T-cell (primary cell): ENCODE results near the gene CRNKL1. TPM values are rescaled to one million over a fixed set of nuclear protein-coding genes. Genes with fewer than 3 reads are reported as not detected.

Experiments used
- ATAC-seq, 4 experiments: fragments of 200-7000 bp in 3 of 4; fragments of 150-1000 bp in 1 of 4; cut with Tn5 transposase; replicated peaks in 1 of 4; 1 replicate in 3 of 4; 2 replicates in 1 of 4; pipeline ENCODE4 v1.10.0; 2021; ENCODE audit warnings: moderate library complexity in 3 of 4, mild to moderate bottlenecking in 2 of 4, moderate number of reproducible peaks in 1 of 4
- CTCF ChIA-PET, 2 donors: fragments of 300-600 bp; sonication (Branson Sonifier 250); formaldehyde crosslinking; loops; one replicate each; lab custom pipeline; 2022; ENCODE audit warnings: antibody characterized with exemption in 2 of 2; lab: Charles Lee
- POLR2A ChIA-PET, 2 donors: fragments of 300-600 bp; sonication (Branson Sonifier 250); formaldehyde crosslinking; loops; one replicate each; lab custom pipeline; 2022; ENCODE audit warnings: antibody characterized with exemption in 2 of 2; lab: Charles Lee
- DNase-seq, 35 experiments: peaks; one replicate each; pipeline versions ENCODE4 v3.0.0 to v3.0.0-alpha.2; 2013 to 2023
- H3K27ac ChIP-seq: one replicate; pipeline ENCODE4 v1.5.1; 2013; ENCODE audit warnings: low read length
- H3K27me3 ChIP-seq, 2 experiments: replicated peaks in 1 of 2; 1 replicate in 1 of 2; 2 replicates in 1 of 2; pipeline versions ENCODE4 v1.6.1 to v1.7.0; 2013; ENCODE audit warnings: low read length in 1 of 2, mixed read lengths in 1 of 2; ENCODE audit not compliant: control insufficient read depth in 2 of 2, insufficient read depth in 2 of 2; ENCODE audit errors: extremely low read depth in 1 of 2
- H3K36me3 ChIP-seq, 2 donors: 1 replicate in 1 of 2; 2 replicates in 1 of 2; pipeline versions ENCODE4 v1.6.1 to v1.7.0; 2013; ENCODE audit warnings: low read length in 1 of 2; ENCODE audit not compliant: control insufficient read depth in 2 of 2, insufficient read depth in 1 of 2; ENCODE audit errors: extremely low read depth in 1 of 2
- H3K4me1 ChIP-seq, 2 experiments: 1 replicate in 1 of 2; 2 replicates in 1 of 2; pipeline versions ENCODE4 v1.6.1 to v1.7.0; 2013; ENCODE audit warnings: low read length in 2 of 2, mixed read lengths in 1 of 2; ENCODE audit not compliant: insufficient read depth in 2 of 2, control insufficient read depth in 1 of 2; ENCODE audit errors: extremely low read depth in 1 of 2
- H3K4me3 ChIP-seq, 2 donors: 1 replicate in 1 of 2; 2 replicates in 1 of 2; pipeline versions ENCODE4 v1.5.1 to v1.7.0; 2013; ENCODE audit warnings: mild to moderate bottlenecking in 2 of 2, low read length in 1 of 2, moderate library complexity in 1 of 2; ENCODE audit not compliant: control insufficient read depth in 1 of 2; ENCODE audit errors: extremely low read depth in 1 of 2
- H3K9me3 ChIP-seq: 2 replicates; pipeline ENCODE4 v1.7.0; 2013
- H3K27ac Mint-ChIP-seq, 2 donors: one replicate each; pipeline ENCODE4 v1.8.0; 2020 to 2021; ENCODE audit warnings: mild to moderate bottlenecking in 2 of 2, mixed read lengths in 2 of 2
- H3K27me3 Mint-ChIP-seq, 2 donors: one replicate each; pipeline ENCODE4 v1.8.0; 2021 to 2022; ENCODE audit warnings: mixed read lengths in 2 of 2
- H3K36me3 Mint-ChIP-seq: one replicate; pipeline ENCODE4 v1.8.0; 2021; ENCODE audit warnings: mixed read lengths
- H3K4me1 Mint-ChIP-seq, 3 donors: one replicate each; pipeline ENCODE4 v1.8.0; 2020 to 2022; ENCODE audit warnings: mixed read lengths in 3 of 3, mild to moderate bottlenecking in 1 of 3
- H3K4me3 Mint-ChIP-seq, 3 donors: one replicate each; pipeline ENCODE4 v1.8.0; 2020 to 2022; ENCODE audit warnings: mild to moderate bottlenecking in 3 of 3, mixed read lengths in 3 of 3, moderate library complexity in 3 of 3
- H3K9me3 Mint-ChIP-seq, 3 donors: one replicate each; pipeline ENCODE4 v1.8.0; 2020 to 2022; ENCODE audit warnings: mixed read lengths in 3 of 3
- WGBS: methylation state at CpG from one replicate; pipeline ENCODE4 v1.1.5; 2013; ENCODE audit warnings: missing lambda C conversion rate; ENCODE audit not compliant: insufficient coverage; 5-methylcytosine and 5-hydroxymethylcytosine counted together
- total RNA-seq, 35 experiments: library from RNA in 6 of 35; stranded (reverse) in 6 of 35; fragments of 120-200 nt in 1 of 35; gene quantifications; one replicate each; pipeline versions ENCODE4 v1.2.1 to v1.2.4 and lab custom pipeline; 2013 to 2026

CRNKL1 gene
- total RNA-seq, 5 donors from 2014 or later (not counting 1 experiment from before 2014, with no cell fraction given) = 17.8 to 27.0 (median 24.8) TPM

GRCh38 chr20:20023395-20023794 lies 28.9 kb downstream of the CRNKL1 start:
- Histone ChIP-seq H3K27ac (no peak overlapping the region), H3K4me1 (peaks cover 2 to 24% of the 10 kb centered on the region in 2 experiments), H3K4me3 (no peak overlapping the region), H3K27me3 (no peaks in the 10 kb centered on the region), H3K36me3 (peaks cover 0 to 16% of the 10 kb centered on the region in 2 donors), H3K9me3 (no peaks in the 10 kb centered on the region)
- H3K36me3 Mint-ChIP-seq = peaks cover 20% of the 10 kb centered on the region
- no CpG with 5 or more reads among the region's 3 CpGs for WGBS
- H3K27me3 Mint-ChIP-seq = no peaks in the 10 kb centered on the region
- CTCF ChIA-PET = interaction anchor here in 1 of 2 donors (0.5 kb wide), 1 partner anchor 1907 kb away, joined by 4 read pairs; no protein-coding TSS in a partner anchor
- peak overlapping the region in 1 of 2 donors; percentile 85 for H3K27ac Mint-ChIP-seq
- POLR2A ChIA-PET = no interaction called here
- ATAC-seq (no peak), DNase-seq (no peak)
- peaks cover 35 to 61% (median 45%) of the 10 kb centered on the region in 3 donors for H3K4me1 Mint-ChIP-seq
- H3K4me3 Mint-ChIP-seq = no peak overlapping the region
- no peaks in the 10 kb centered on the region for H3K9me3 Mint-ChIP-seq

- peaks cover 0 to 10% of the 10 kb centered on the region in 2 donors for H3K36me3 ChIP-seq
- H3K27me3 ChIP-seq = no peaks in the 10 kb centered on the region
- ChIA-PET POLR2A (interaction anchor here in 1 of 2 donors (0.7 kb wide), 1 partner anchor 15 kb away, joined by 5 read pairs; no protein-coding TSS in a partner anchor), CTCF (no interaction called here)
- no peaks in the 10 kb centered on the region for H3K9me3 ChIP-seq
- H3K4me3 Mint-ChIP-seq = no peak overlapping the region
- H3K27me3 Mint-ChIP-seq = no peaks in the 10 kb centered on the region
- H3K4me3 ChIP-seq = no peak overlapping the region
- no peak overlapping the region for H3K27ac ChIP-seq
- H3K27ac Mint-ChIP-seq = peak overlapping the region in 1 of 2 donors; percentile 85
- peaks cover 16% of the 10 kb centered on the region for H3K36me3 Mint-ChIP-seq
- no peaks in the 10 kb centered on the region for H3K9me3 Mint-ChIP-seq
- peaks cover 4 to 33% of the 10 kb centered on the region in 2 experiments for H3K4me1 ChIP-seq
- H3K4me1 Mint-ChIP-seq = peaks cover 43 to 69% (median 53%) of the 10 kb centered on the region in 3 donors
- ATAC-seq (no peak), DNase-seq (no peak)
Measured at GRCh38 chr20:20022498-20022897, 29.8 kb downstream of the CRNKL1 start.

GRCh38 chr20:20021835-20022234 lies 30.4 kb downstream of the CRNKL1 start:
- WGBS = 89% methylated on average over 3 of the region's 7 CpGs
- Mint-ChIP-seq H3K27me3 (no peaks in the 10 kb centered on the region), H3K27ac (peak overlapping the region; percentile 23 to 93), H3K4me1 (peaks cover 47 to 72% (median 57%) of the 10 kb centered on the region in 3 donors), H3K4me3 (peak overlapping the region in 2 of 3 donors; percentile 32 to 86), H3K9me3 (no peaks in the 10 kb centered on the region), H3K36me3 (peaks cover 13% of the 10 kb centered on the region)
- CTCF ChIA-PET = no interaction called here
- no peak overlapping the region for H3K4me3 ChIP-seq
- H3K9me3 ChIP-seq = no peaks in the 10 kb centered on the region
- no peak for ATAC-seq
- H3K4me1 ChIP-seq = peaks cover 4 to 33% of the 10 kb centered on the region in 2 experiments
- H3K36me3 ChIP-seq = peaks cover 0 to 6% of the 10 kb centered on the region in 2 donors
- H3K27me3 ChIP-seq = no peaks in the 10 kb centered on the region
- POLR2A ChIA-PET = no interaction called here
- no peak overlapping the region for H3K27ac ChIP-seq
- no peak for DNase-seq

DNA sequence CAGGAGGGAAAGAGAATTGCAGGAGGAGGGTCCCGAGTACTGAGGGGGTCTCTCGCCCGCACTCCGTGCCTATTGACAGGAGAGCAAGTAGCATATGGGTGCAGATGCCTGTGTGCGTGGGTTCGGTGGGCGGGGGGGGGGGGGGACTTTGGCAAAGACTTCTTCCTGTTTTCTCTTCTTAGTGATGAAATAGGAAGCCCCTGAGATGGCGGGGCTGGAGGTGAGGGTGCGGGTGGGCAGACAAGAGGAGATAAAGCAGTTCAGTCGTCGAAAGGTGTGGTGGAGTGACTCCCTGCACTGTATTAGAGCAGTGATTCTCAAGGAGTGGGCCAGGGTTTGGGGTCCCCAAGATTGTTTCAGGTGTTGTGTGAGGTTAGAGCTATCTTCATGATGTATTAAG lies 31.4 kb downstream of the CRNKL1 start:
- H3K4me3 Mint-ChIP-seq = peak overlapping the region in 2 of 3 donors; percentile 69 to 86

GRCh38 chr20:20019123-20019522 lies 33.1 kb downstream of the CRNKL1 start:
- ChIA-PET CTCF (no interaction called here), POLR2A (no interaction called here)
- no peak for ATAC-seq
- Mint-ChIP-seq H3K4me1 (peaks cover 54 to 76% (median 70%) of the 10 kb centered on the region in 3 donors), H3K27ac (peak overlapping the region; percentile 75 to 79), H3K36me3 (peaks cover 6% of the 10 kb centered on the region), H3K9me3 (no peaks in the 10 kb centered on the region), H3K27me3 (no peaks in the 10 kb centered on the region), H3K4me3 (peak overlapping the region; percentile 86 to 90 (median 89))
- Histone ChIP-seq H3K36me3 (peaks cover 0 to 6% of the 10 kb centered on the region in 2 donors), H3K9me3 (no peaks in the 10 kb centered on the region), H3K27ac (no peak overlapping the region), H3K4me3 (no peak overlapping the region), H3K4me1 (peaks cover 4 to 37% of the 10 kb centered on the region in 2 experiments), H3K27me3 (no peaks in the 10 kb centered on the region)
- no peak for DNase-seq
- 100% methylated on average over 1 of the region's 2 CpGs for WGBS

More for the DNA sequence above, 31.4 kb downstream of the CRNKL1 start:
- peaks cover 0 to 6% of the 10 kb centered on the region in 2 donors for H3K36me3 ChIP-seq
- DNase-seq (peak in 2 of 35 experiments; percentile 6 to 9), ATAC-seq (no peak)
- no peaks in the 10 kb centered on the region for H3K27me3 ChIP-seq
- Mint-ChIP-seq H3K27ac (peak overlapping the region; percentile 46 to 93), H3K9me3 (no peaks in the 10 kb centered on the region), H3K27me3 (no peaks in the 10 kb centered on the region), H3K4me1 (peaks cover 49 to 76% (median 61%) of the 10 kb centered on the region in 3 donors), H3K36me3 (peaks cover 9% of the 10 kb centered on the region)
- no peak overlapping the region for H3K4me3 ChIP-seq
- H3K9me3 ChIP-seq = no peaks in the 10 kb centered on the region
- 82% methylated on average over 6 of the region's 11 CpGs for WGBS
- no peak overlapping the region for H3K27ac ChIP-seq
- ChIA-PET POLR2A (interaction anchor here in 1 of 2 donors (1.0 kb wide), 1 partner anchor 31 kb away, joined by 9 read pairs; the partner anchor contains the start of gene CRNKL1), CTCF (interaction anchor here in 1 of 2 donors (0.6 kb wide), 1 partner anchor 32 kb away, joined by 5 read pairs; no protein-coding TSS in a partner anchor)
- H3K4me1 ChIP-seq = peaks cover 4 to 37% of the 10 kb centered on the region in 2 experiments

GRCh38 chr20:20018366-20018765 lies 33.9 kb downstream of the CRNKL1 start:
- H3K4me3 Mint-ChIP-seq = peak overlapping the region; percentile 86 to 90 (median 89)
- Histone ChIP-seq H3K4me3 (peak overlapping the region in 1 of 2 donors; percentile 68), H3K9me3 (no peaks in the 10 kb centered on the region), H3K27me3 (no peaks in the 10 kb centered on the region), H3K36me3 (peaks cover 0 to 5% of the 10 kb centered on the region in 2 donors), H3K27ac (no peak overlapping the region), H3K4me1 (peaks cover 4 to 37% of the 10 kb centered on the region in 2 experiments)
- ATAC-seq = no peak
- no peaks in the 10 kb centered on the region for H3K27me3 Mint-ChIP-seq
- POLR2A ChIA-PET = no interaction called here
- H3K36me3 Mint-ChIP-seq = peaks cover 3% of the 10 kb centered on the region
- 100% methylated on average over 7 of the region's 8 CpGs for WGBS
- no peak for DNase-seq
- CTCF ChIA-PET = no interaction called here
- peak overlapping the region in 1 of 2 donors; percentile 79 for H3K27ac Mint-ChIP-seq
- H3K9me3 Mint-ChIP-seq = no peaks in the 10 kb centered on the region
- peaks cover 54 to 69% (median 66%) of the 10 kb centered on the region in 3 donors for H3K4me1 Mint-ChIP-seq
